HFFc6 (cell line): ENCODE results near the gene GSN. TPM values are rescaled to one million over a fixed set of nuclear protein-coding genes. Genes with fewer than 3 reads are reported as not detected.

Source experiments
- DNase-seq: peaks from one replicate; pipeline ENCODE4 v3.0.0-alpha.2; 2018
- H3K27ac Mint-ChIP-seq: 2 replicates; pipeline ENCODE4 v1.8.0; 2020; ENCODE audit warnings: mild to moderate bottlenecking, mixed read lengths
- H3K27me3 Mint-ChIP-seq: 2 replicates; pipeline ENCODE4 v1.8.0; 2021; ENCODE audit warnings: mild to moderate bottlenecking, moderate library complexity, mixed read lengths; ENCODE audit not compliant: insufficient read depth
- H3K36me3 Mint-ChIP-seq: 2 replicates; pipeline ENCODE4 v1.8.0; 2021; ENCODE audit warnings: low read depth, mixed read lengths
- H3K4me1 Mint-ChIP-seq: 2 replicates; pipeline ENCODE4 v1.8.0; 2020; ENCODE audit warnings: low read depth, mixed read lengths
- H3K4me3 Mint-ChIP-seq: 2 replicates; pipeline ENCODE4 v1.8.0; 2020; ENCODE audit warnings: mild to moderate bottlenecking, moderate library complexity, mixed read lengths
- H3K9me3 Mint-ChIP-seq: 2 replicates; pipeline ENCODE4 v1.8.0; 2020; ENCODE audit warnings: mild to moderate bottlenecking, mixed read lengths
- total RNA-seq, 6 experiments: library from RNA; stranded (reverse); fragmentation: NEBNext Ultra II Directional; extraction: Animal tissue kit (Norgen Biotek cat#: 25700); gene quantifications; 2 replicates in 1 of 6; 3 replicates in 5 of 6; pipeline ENCODE4 v1.2.3, GENCODE V29; 2021
- TF ChIP-seq, protein P1 (sequence below): fragments of 200-600 bp; sonication (generic); IDR thresholded peaks from 2 replicates; pipeline ENCODE4 v1.5.0; 2021; ENCODE audit warnings: antibody characterized with exemption, mild to moderate bottlenecking

Gene GSN
- total RNA-seq, 6 experiments from 2014 or later, result 288 to 394 (median 318) TPM

DNA sequence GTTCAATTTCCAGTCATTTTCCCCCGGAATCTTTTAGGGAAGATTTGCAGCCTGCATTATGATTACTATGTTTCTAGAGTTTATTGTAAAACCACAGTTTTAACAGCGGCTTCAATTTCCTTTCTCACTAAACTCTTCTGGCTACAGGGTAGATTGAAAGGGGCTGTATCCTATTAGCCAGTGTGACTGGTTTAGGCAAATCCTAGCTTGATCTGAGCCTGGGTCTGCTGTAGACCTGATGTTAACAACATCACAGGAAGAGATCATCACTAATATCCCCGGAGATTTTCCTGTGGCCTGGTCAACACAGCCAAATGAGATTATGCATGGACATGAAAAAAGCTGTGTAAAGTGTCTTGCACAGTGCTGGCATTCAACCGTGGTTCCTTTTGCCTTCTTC is 68.7 kb downstream of the GSN start:
- peaks cover 43% of the 10 kb centered on the region for H3K4me1 Mint-ChIP-seq
- H3K27ac Mint-ChIP-seq, result no peak overlapping the region
- peaks cover 7% of the 10 kb centered on the region for H3K27me3 Mint-ChIP-seq
- TF ChIP-seq, protein P1, sequence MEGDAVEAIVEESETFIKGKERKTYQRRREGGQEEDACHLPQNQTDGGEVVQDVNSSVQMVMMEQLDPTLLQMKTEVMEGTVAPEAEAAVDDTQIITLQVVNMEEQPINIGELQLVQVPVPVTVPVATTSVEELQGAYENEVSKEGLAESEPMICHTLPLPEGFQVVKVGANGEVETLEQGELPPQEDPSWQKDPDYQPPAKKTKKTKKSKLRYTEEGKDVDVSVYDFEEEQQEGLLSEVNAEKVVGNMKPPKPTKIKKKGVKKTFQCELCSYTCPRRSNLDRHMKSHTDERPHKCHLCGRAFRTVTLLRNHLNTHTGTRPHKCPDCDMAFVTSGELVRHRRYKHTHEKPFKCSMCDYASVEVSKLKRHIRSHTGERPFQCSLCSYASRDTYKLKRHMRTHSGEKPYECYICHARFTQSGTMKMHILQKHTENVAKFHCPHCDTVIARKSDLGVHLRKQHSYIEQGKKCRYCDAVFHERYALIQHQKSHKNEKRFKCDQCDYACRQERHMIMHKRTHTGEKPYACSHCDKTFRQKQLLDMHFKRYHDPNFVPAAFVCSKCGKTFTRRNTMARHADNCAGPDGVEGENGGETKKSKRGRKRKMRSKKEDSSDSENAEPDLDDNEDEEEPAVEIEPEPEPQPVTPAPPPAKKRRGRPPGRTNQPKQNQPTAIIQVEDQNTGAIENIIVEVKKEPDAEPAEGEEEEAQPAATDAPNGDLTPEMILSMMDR, result no peak
- H3K4me3 Mint-ChIP-seq, result no peak overlapping the region
- no peak for DNase-seq
- peaks cover 69% of the 10 kb centered on the region for H3K36me3 Mint-ChIP-seq
- H3K9me3 Mint-ChIP-seq, result no peaks in the 10 kb centered on the region

DNA sequence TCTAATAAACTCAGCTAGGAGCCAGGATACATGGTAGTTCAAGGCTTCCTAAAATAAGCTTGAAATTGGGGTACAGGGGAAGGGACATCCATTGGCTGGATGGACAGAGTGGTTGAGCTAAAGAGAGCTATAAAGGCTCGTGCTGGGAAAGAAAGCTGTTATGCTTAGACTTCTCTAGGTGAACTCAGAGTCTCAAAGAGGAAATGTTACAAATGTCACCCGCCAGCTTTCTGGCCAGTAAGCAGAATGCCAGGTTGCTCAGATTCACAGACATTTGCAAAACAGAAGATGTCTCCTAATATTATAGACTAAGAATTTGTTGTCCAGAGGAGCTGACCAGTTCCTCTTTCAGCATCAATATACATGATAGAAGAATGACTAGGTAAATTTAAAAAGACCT is 71.5 kb downstream of the GSN start:
- no peak overlapping the region for H3K4me3 Mint-ChIP-seq
- H3K9me3 Mint-ChIP-seq, result no peaks in the 10 kb centered on the region
- TF ChIP-seq, protein P1, result no peak
- DNase-seq, result no peak
- peaks cover 2% of the 10 kb centered on the region for H3K27me3 Mint-ChIP-seq
- H3K27ac Mint-ChIP-seq, result no peak overlapping the region; the same call in 1 of the 2 replicates
- peaks cover 24% of the 10 kb centered on the region for H3K4me1 Mint-ChIP-seq
- peaks cover 44% of the 10 kb centered on the region for H3K36me3 Mint-ChIP-seq

DNA sequence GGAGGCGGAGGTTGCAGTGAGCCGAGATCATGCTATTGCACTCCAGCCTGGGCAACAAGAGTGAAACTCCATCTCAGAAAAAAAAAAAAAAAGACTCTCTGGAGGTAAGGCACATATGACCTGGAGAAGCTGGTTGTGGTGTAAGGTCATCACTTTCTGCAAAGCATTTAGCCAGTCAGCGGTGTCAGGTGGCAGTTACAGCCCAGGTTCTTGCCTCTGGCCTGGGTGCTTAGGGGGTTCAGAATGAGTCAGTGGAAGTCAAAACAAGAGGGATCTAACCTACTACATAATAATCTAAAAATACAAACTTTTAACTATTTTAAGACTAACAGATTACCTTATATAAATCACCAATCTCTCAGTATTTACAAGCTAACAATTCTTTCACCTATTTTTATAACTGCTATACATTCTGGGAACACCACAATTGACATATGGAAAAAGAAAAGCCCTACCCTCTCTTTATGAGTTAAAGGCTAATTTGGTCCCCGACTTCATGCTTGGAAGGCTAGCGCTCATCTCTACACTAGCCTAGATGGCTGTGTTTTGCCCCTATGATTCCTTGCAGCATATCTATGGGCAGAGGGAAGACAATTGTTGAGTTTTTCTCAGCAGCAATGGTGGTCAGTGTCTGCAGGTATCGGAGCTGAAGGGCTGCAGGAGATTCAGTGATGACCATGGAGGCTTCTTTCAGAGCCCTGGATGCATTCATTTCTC is 72.9 kb downstream of the GSN start:
- Mint-ChIP-seq H3K36me3 (peaks cover 39% of the 10 kb centered on the region), H3K4me1 (peaks cover 12% of the 10 kb centered on the region), H3K27ac (no peak overlapping the region; the same call in 1 of the 2 replicates), H3K27me3 (no peaks in the 10 kb centered on the region; the same call in none of the 2 replicates), H3K9me3 (no peaks in the 10 kb centered on the region), H3K4me3 (no peak overlapping the region)
- TF ChIP-seq, protein P1, result no peak
- no peak for DNase-seq

DNA sequence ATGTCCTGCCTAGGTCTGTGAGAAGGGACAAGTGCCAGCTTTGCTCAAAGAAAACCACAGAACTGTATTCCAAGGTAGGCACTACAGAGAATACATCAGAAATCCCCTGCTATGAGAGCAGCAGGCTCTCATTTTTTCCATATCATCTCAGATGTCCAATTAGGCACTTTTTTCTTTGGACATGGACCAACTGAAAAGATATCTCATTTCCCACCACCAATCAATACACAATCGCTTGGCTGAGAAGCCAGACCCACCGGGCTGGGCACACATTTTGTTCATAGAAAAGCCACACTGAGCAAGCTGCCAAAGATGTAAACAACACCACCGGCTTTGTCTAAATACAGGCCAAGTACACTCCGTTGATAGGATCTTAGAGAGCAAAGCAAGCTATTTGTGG is 76.2 kb downstream of the GSN start:
- Mint-ChIP-seq H3K4me3 (no peak overlapping the region), H3K36me3 (peaks cover 38% of the 10 kb centered on the region), H3K9me3 (no peaks in the 10 kb centered on the region), H3K27me3 (no peaks in the 10 kb centered on the region; the same call in none of the 2 replicates), H3K4me1 (peaks cover 12% of the 10 kb centered on the region), H3K27ac (no peak overlapping the region)
- TF ChIP-seq, protein P1, result no peak
- DNase-seq, result no peak

DNA sequence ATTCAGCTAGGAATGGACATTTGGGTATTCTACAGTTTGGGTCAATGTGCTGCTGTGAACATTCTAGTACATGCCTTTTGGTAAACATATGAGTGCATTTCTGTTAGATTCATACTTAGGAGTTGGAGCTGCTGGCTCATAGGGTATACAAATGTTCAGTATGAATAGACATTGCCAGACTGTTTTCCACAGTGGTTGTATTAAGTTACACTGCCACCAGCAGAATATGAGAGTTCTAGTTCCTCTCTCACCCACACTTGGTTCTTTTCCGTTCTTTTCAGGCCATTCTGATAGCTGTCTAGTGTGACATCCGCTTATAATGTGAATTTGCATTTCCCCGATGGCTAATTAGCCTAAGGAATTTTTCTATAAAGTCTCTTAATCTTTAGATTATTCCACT is 77.1 kb downstream of the GSN start:
- H3K27me3 Mint-ChIP-seq, result no peaks in the 10 kb centered on the region; the same call in none of the 2 replicates
- H3K36me3 Mint-ChIP-seq, result peaks cover 37% of the 10 kb centered on the region
- DNase-seq, result no peak
- TF ChIP-seq, protein P1, result no peak
- no peak overlapping the region for H3K27ac Mint-ChIP-seq
- peaks cover 18% of the 10 kb centered on the region for H3K4me1 Mint-ChIP-seq
- no peak overlapping the region for H3K4me3 Mint-ChIP-seq
- H3K9me3 Mint-ChIP-seq, result no peaks in the 10 kb centered on the region
